ENCODE results near the gene COQ10B.

DNA sequence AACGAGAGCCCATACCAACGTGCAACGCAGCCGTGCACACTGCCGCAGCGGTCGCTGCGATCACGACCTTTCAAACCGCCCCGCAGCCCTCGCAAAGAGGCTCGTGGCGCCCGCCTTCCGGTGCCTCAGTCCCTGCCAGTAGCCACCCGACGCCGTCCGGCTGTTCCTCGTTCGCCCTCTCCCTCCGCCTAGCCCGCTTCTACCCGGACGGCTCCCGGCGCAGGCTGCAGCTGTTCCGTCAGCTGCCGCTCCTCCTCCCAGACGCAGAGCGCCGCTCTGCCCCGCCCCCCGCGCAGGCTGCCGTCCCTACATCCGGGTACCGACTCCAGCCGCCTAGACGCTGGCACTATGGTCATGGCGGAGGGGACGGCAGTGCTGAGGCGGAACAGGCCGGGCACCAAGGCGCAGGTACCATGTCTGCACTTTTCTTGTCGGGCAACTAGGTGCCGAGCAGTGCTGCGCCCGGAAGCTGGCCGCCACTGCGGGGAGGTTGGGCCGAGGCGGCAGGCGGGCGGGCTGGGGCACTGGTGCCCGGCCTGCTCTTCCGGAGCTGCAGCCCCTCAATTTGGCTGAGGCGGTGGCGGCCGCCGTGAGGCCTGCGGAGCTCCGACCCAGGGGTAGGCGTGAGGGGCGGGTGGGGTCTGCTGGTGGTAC lies 62.5 kb downstream of the COQ10B start, which contains the start of gene MOB4:
- TF ChIP-seq, protein P1, sequence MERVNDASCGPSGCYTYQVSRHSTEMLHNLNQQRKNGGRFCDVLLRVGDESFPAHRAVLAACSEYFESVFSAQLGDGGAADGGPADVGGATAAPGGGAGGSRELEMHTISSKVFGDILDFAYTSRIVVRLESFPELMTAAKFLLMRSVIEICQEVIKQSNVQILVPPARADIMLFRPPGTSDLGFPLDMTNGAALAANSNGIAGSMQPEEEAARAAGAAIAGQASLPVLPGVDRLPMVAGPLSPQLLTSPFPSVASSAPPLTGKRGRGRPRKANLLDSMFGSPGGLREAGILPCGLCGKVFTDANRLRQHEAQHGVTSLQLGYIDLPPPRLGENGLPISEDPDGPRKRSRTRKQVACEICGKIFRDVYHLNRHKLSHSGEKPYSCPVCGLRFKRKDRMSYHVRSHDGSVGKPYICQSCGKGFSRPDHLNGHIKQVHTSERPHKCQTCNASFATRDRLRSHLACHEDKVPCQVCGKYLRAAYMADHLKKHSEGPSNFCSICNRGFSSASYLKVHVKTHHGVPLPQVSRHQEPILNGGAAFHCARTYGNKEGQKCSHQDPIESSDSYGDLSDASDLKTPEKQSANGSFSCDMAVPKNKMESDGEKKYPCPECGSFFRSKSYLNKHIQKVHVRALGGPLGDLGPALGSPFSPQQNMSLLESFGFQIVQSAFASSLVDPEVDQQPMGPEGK (CRISPR knock-in tag; IDR thresholded peaks at IDR 0.05; ENCODE audit: borderline replicate concordance): no peak
- TF ChIP-seq ZFP30 (CRISPR knock-in tag; IDR thresholded peaks at IDR 0.05): no peak
- 0 out of 2 replicates have a peak, but pooled peaks have one; percentile 31 for TF ChIP-seq ZFP3 (CRISPR knock-in tag; IDR thresholded peaks at IDR 0.05)
- TF ChIP-seq, protein P2, sequence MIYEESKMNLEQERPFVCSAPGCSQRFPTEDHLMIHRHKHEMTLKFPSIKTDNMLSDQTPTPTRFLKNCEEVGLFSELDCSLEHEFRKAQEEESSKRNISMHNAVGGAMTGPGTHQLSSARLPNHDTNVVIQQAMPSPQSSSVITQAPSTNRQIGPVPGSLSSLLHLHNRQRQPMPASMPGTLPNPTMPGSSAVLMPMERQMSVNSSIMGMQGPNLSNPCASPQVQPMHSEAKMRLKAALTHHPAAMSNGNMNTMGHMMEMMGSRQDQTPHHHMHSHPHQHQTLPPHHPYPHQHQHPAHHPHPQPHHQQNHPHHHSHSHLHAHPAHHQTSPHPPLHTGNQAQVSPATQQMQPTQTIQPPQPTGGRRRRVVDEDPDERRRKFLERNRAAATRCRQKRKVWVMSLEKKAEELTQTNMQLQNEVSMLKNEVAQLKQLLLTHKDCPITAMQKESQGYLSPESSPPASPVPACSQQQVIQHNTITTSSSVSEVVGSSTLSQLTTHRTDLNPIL (CRISPR knock-in tag; IDR thresholded peaks at IDR 0.05; ENCODE audit: low read depth): no peak
- TF ChIP-seq PPARA (CRISPR knock-in tag; IDR thresholded peaks at IDR 0.05; ENCODE audit: borderline replicate concordance): no peak
- TF ChIP-seq, protein P3, sequence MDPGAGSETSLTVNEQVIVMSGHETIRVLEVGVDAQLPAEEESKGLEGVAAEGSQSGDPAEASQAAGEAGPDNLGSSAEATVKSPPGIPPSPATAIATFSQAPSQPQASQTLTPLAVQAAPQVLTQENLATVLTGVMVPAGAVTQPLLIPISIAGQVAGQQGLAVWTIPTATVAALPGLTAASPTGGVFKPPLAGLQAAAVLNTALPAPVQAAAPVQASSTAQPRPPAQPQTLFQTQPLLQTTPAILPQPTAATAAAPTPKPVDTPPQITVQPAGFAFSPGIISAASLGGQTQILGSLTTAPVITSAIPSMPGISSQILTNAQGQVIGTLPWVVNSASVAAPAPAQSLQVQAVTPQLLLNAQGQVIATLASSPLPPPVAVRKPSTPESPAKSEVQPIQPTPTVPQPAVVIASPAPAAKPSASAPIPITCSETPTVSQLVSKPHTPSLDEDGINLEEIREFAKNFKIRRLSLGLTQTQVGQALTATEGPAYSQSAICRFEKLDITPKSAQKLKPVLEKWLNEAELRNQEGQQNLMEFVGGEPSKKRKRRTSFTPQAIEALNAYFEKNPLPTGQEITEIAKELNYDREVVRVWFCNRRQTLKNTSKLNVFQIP (CRISPR knock-in tag; IDR thresholded peaks at IDR 0.05; ENCODE audit: borderline replicate concordance, low read depth): no peak
- no peak for TF ChIP-seq ARNTL (CRISPR knock-in tag; IDR thresholded peaks at IDR 0.05; ENCODE audit: borderline replicate concordance, low read depth)
- TF ChIP-seq, protein P4, sequence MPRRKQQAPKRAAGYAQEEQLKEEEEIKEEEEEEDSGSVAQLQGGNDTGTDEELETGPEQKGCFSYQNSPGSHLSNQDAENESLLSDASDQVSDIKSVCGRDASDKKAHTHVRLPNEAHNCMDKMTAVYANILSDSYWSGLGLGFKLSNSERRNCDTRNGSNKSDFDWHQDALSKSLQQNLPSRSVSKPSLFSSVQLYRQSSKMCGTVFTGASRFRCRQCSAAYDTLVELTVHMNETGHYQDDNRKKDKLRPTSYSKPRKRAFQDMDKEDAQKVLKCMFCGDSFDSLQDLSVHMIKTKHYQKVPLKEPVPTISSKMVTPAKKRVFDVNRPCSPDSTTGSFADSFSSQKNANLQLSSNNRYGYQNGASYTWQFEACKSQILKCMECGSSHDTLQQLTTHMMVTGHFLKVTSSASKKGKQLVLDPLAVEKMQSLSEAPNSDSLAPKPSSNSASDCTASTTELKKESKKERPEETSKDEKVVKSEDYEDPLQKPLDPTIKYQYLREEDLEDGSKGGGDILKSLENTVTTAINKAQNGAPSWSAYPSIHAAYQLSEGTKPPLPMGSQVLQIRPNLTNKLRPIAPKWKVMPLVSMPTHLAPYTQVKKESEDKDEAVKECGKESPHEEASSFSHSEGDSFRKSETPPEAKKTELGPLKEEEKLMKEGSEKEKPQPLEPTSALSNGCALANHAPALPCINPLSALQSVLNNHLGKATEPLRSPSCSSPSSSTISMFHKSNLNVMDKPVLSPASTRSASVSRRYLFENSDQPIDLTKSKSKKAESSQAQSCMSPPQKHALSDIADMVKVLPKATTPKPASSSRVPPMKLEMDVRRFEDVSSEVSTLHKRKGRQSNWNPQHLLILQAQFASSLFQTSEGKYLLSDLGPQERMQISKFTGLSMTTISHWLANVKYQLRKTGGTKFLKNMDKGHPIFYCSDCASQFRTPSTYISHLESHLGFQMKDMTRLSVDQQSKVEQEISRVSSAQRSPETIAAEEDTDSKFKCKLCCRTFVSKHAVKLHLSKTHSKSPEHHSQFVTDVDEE (CRISPR knock-in tag; IDR thresholded peaks at IDR 0.05): no peak
- TF ChIP-seq ZNF565 (CRISPR knock-in tag; conservative IDR thresholded peaks at IDR 0.05; ENCODE audit: low read depth): no peak
- no peak for TF ChIP-seq OSR1 (CRISPR knock-in tag; IDR thresholded peaks at IDR 0.05)
- TF ChIP-seq ZNF8 (CRISPR knock-in tag; IDR thresholded peaks at IDR 0.05): no peak
